ENCODE data around the gene NUBPL.
"Not testable (repeated sequence)": the region's sequence is repeated elsewhere in the genome, so short reads cannot be mapped to it uniquely, and the experiment has no call there.

The NUBPL gene

DNA sequence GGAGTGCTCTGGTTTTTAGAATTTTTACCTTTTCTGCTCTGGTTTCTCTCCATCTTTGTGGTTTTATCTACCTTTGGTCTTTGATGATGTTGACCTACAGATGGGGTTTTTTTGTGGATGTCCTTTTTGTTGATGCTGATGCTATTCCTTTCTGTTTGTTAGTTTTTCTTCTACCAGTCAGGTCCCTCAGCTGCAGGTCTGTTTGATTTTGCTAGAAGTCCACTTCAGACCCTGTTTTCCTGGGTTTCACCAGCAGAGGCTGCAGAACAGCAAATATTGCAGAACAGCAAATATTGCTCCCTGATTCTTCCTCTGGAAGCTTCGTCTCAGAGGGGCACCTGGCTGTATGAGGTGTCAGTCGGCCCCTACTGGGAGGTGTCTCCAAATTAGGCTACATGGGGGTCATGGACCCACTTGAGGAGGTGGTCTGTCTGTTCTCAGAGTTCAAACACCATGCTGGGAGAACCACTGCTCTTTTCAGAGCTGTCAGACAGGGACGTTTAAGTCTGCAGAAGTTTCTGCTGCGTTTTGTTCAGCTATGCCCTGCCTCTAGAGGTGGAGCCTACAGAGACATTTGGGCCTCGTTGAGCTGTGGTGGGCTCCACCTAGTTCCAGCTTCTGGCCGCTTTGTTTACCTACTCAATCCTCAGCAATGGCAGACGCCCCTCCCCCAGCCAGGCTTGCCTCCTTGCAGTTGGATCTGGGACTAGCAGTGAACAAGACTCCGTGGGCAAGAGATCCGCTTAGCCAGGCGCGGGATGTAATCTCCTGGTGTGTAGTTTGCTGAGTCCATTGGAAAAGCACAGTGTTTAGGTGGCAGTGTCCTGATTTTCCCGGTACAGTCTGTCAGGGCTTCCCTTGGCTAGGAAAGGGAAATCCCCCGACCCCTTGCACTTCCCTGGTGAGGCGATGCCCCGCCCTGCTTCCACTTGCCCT, 250.8 kb downstream of the NUBPL start:
- DNase-seq = not testable (repeated sequence)

DNA sequence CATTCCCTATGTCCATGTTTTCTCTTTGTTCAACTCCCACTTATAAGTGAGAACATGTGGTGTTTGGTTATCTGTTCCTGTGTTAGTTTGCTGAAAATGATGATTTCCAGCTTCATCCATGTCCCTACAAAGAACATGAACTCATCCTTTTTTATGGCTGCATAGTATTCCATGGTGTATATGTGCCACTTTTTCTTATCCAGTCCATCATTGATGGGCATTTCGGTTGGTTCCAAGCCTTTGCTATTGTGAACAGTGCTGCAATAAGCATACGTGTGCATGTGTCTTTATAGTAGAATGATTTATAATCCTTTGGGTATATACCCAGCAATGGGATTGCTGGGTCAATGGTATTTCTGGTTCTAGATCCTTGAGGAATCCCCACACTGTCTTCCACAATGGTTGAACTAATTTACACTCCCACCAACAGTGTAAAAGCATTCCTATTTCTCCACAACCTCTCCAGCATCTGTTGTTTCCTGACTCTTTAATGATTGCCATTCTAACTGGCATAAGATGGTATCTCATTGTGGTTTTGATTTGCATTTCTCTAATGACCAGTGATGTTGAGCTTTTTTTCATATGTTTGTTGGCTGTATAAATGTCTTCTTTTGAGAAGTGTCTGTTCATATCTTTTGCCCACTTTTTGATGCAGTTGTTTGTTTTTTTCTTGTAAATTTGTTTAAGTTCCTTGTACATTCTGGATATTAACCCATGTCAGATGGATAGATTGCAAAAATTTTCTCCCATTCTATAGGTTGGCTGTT, 252.7 kb downstream of the NUBPL start:
- DNase-seq = not testable (repeated sequence)

DNA sequence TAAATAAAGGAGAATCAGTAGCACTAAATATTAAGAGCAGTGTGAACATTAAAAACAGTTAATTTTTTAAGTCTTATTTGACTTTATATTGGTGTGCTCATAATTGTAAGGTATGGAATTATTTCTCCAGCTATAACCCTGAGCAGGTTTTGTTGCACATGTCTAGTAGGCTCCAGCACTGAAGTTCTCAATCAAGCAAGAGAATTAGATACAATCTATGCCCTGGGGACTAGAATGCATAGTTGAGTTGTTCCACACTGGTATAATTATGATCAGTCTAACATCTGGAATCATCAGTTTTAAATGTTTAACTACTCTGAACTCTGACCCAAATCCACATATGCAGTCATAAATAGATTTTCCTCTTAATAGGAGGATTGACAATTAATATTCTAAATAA, 258.1 kb downstream of the NUBPL start:
- no peak for DNase-seq

- no peak for DNase-seq
Measured at GRCh38 chr14:31825459-31825858, 264.3 kb downstream of the NUBPL start.

GRCh38 chr14:31827325-31827724, 266.1 kb downstream of the NUBPL start:
- DNase-seq = no peak

DNA sequence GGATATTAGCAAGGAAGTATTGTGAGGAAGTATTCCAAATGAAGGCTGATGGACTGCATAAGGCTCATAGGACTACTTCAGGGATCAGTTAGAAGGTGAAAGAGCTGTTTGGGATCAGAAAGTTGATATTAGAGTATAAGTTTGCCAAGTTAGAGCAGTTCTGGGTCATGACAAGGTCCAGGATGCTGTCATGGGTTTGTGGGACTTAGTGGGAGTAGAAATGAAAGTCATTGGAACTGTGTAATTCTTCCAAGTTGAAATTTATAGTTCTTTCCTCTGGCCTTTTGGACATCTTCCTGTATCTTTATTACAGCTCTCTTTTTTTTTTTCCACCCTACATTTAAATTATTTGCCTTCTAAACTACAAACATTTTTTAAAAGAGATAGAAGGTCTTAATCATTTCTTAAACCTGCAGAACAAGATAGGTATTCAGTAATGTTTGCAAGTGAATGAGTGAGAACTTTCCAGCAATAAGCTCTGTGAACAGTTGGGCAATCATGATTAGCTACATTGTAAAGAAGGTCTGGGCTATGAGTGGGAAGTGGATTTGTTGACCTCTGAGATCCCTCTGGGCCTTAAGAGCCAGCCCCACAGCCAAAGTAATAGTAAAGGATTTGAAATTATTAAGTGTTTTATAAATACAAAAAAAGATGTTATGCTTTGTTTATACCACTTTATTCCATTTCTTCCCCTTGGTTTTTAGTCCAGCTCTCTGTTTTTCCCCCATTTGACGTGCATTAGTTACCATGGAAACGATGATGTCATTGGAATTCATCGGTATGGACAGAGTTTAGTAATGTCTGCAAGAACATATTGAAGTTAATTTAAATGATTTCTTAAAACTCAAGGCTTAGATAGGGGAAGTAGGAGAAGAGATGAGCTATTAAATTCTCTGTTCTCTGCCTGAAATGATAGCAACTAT, 268.0 kb downstream of the NUBPL start:
- no peak for DNase-seq

DNA sequence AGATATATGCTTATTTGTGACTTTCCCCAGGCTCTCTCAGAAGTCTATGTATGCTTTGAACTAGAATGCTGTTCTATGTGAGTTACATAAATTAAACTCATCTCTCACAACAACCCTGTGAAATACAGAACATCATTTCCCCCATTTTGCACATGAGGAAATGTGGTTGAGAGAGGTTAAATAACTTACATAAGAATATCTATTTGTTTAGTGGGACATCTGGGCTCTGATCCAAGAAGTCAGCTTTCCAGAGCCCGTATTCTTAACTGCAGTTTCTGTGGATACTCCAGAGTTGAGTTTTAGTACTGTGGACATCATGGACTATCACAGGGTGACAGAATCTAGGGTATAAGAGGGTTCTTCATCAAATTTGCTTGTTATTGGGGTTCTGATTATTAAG, 273.4 kb downstream of the NUBPL start:
- no peak for DNase-seq

GRCh38 chr14:31835049-31835448, 273.8 kb downstream of the NUBPL start:
- DNase-seq = no peak

- peak; percentile 24 for DNase-seq
Measured at GRCh38 chr14:31837031-31837430, 275.8 kb downstream of the NUBPL start.

- DNase-seq = no peak
Measured at GRCh38 chr14:31842899-31843298, 281.7 kb downstream of the NUBPL start.

GRCh38 chr14:31843361-31844091, 282.3 kb downstream of the NUBPL start:
- DNase-seq = no peak

DNA sequence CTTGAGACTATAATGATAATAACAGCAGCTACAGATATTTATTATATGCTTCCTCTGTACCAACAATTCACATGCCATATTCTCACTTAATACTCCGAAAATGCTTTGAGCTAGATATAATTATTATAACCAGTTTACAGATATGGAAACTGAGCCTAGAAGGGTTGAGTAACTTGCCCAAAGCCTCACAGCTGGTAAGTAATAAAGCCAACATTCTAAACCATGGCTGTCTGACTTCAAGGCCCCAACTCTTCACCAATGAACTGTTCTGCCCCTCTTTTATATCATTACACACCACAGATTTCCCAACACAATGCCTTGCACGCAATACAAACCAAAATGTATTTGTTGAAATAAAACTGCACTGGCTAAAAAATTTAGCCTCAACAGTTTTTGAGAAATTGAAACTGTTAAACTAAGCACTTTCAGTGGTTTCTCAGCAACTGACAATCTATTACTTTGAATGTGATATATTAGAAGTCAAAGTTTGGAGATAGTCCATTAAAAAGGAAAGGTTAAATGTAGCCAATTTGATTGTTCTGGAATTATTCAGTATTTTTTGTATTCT, 293.4 kb downstream of the NUBPL start:
- DNase-seq = no peak

DNA sequence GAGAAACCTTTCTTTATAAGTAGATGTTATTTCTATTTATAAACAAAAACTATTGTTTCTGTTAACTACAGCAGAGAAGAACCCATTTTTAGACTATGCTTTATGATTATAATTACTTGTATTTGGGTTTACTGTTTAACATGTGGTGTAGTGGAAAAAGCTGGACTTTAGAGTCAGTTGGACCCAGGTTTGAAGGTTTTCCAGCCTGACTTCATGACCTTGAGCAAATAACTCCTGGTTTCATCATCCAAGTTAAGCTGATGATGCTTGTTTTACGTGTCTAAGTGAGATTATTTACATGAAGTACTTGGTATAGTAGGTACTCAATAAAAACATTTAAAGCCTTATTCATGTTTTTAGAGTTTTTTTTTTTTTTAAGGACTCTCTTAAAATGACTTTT, 294.1 kb downstream of the NUBPL start:
- no peak for DNase-seq

- DNase-seq = not testable (repeated sequence)
Measured at GRCh38 chr14:31856003-31856402, 294.8 kb downstream of the NUBPL start.

DNA sequence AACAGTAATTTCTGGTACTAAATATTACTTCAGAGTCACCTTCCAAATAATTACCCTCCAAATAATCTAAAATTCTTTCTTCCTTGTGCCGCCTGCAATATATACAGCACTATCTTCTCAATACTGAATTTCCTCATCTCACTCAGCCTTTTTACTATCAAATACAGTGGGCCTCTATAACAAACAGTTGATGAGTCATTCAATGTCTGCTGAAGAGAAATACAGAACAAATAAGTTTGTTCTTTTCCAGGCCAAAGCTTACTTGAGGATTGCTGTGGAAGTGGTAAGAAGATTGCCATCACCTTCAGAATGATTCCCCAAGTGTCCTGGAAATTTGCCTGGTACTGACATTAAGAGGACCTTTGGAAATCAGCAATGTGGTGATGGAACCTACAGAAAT, 297.7 kb downstream of the NUBPL start:
- DNase-seq = no peak

GRCh38 chr14:31864937-31865855, 304.0 kb downstream of the NUBPL start:
- DNase-seq = no peak

DNA sequence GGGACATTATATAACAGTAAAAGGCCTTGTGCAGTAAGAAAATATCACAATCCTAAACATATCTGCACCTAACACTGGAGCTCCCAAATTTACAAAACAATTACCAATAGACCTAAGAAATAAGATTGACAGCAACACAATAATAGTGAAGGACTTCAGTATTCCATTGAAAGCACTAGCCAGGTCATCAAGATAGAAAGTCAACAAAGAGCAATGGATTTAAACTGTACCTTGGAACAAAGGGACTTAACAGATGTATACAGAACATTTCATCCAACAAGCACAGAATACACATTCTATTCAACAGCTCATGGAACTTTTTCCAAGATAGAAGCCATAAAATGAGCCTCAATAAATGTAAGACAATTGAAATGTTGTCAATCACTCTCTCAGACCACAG, 306.4 kb downstream of the NUBPL start:
- DNase-seq = no peak

- DNase-seq = not testable (repeated sequence)
Measured at GRCh38 chr14:31868096-31868495, 306.9 kb downstream of the NUBPL start.

- DNase-seq = no peak
Measured at GRCh38 chr14:31876741-31877140, 315.5 kb downstream of the NUBPL start.

GRCh38 chr14:31877255-31877798, 316.1 kb downstream of the NUBPL start:
- no peak for DNase-seq
